Eye (tissue), 1 donor: Measurements from ENCODE around the gene SPACA7.

Experiments
- DNase-seq: peaks from one replicate; pipeline ENCODE4 v3.0.0-alpha.2; 2015

The SPACA7 gene

DNA sequence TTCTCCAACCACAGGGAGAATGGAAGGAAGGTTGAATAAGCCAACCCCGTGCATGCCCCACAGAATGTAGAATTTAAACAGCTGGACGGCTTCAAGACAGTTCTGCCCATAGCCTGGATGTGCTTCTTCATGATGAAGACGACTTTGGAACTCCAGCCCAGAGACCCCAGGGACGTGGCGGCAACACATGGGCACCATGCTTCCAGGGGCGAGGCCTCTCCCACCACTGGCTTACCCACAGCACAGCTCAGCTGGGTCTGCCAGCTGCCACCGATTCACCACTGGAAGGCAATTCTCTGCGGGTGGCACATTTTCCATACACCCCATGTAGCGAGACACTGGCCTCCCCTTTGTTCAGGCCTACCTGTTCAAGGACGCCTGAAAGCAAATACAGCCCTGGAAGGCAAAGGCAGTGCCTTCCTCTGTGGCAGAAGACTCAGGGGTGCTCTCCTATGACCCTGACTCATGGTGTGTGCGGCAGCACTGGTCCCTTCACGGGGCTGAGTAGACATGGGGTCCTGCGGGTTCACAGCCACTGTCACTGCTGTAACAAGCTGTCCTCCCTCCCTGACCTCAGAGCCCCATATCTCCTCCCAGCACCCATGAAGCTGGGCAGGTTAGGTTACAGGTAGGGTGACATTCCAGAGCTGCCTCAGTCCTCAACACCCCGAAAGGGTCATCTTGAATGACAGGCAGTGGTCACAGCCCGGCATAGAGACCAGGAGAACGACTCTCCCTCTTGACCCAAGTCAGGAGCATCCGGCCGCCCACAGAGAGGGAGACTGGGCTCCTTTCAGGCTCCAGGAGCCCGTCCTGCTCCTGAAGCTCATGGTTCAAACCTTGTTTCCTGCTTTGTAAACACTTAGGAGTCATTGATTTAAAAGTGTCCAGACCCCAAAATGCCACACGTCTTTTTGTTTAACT, 72.7 kb downstream of the SPACA7 start:
- no peak for DNase-seq

DNA sequence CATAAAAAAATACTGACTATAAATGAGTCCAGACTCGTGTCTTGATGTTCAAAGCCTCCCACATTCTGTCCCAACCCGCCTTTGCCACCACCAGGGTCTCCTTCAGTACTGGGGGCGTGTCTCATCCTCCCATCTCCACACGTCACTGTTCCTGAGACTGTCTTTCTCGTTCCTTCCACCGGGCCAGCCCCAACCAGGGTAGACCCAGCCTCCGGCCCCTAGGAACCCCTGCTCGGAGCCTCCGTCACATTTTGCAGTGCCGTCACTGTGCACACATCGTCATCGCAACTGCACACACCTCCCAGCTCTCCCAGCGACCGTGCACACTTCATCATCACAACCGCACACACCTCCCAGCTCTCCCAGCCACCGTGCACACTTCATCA, 73.4 kb downstream of the SPACA7 start:
- DNase-seq, result no peak

DNA sequence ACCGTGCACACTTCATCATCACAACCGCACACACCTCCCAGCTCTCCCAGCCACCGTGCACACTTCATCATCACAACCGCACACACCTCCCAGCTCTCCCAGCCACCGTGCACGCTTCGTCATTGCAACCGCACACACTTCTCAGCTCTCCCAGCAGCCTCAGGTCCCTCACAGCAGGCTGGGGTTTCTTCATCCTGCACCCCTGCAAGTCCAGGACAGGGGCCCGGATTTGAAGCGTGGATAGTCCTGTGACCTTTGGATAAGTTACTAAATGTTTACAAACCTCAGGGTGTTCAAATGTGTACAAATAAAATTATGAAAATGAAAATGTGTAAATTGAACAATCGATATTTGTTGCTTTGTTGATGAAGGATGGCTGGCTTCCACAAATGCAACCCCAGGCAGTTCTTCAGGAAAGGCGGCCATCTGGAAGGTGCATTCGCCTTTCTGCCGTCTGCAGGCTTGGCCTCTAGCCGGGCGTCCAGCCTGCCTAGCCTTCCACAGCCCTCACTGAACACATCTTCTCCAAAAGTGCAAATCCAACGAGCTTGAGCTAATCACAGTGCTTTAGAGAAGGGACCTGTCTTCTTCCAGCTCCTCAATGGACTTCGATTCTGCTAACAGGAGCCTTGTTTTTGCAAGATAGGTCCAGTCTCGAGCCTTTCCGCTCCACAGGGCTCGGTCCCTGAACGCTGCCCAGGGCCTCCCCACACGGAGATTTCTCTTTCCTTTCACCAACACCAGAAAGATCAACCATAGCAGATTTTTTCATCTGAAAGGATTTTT, 74.2 kb downstream of the SPACA7 start:
- peak; percentile 12 for DNase-seq

GRCh38 chr13:112450904-112451240, 74.7 kb downstream of the SPACA7 start:
- DNase-seq, result peak; percentile 40

DNA sequence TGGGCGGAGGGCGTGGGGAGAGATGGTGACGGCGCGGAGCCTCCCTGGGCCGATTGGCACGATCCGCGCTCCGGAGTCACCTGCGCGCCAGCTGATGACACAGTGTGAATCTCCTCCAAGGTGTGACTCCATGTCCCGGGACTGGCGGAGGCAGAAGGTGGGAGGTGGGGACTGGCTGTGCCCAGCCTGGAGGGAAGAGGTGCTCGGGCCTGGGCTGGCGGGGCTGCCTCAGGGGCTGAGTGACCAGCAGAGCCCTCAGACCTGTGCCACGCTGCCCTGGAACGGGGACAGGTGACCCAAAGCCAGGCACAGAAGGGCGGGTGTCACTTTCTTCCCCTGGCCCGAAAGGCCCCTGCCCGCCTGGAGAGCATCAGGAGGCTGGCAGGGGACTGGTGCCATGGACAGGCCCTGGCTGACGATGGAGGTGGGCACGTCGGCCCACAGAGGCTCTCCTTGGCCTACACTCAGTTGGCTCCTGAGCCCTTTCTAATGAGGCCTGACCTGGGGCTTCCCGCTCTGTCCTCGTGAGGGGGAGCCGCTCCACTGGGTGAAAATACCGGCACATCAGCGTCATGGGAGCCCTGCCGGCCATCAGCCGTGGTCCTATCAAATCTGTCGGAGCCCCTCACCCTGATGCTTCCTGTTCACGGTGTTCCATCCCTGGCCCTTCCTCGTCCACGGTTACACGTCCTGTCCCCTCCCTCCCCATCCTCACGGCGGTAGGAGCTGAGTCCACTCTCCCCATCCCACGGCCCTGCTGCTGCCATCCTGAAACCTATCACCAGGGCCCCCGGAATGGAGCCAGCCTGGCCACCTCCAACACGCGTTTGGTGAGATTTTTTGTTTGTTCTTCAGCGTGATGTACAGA, 75.6 kb downstream of the SPACA7 start:
- no peak for DNase-seq

DNA sequence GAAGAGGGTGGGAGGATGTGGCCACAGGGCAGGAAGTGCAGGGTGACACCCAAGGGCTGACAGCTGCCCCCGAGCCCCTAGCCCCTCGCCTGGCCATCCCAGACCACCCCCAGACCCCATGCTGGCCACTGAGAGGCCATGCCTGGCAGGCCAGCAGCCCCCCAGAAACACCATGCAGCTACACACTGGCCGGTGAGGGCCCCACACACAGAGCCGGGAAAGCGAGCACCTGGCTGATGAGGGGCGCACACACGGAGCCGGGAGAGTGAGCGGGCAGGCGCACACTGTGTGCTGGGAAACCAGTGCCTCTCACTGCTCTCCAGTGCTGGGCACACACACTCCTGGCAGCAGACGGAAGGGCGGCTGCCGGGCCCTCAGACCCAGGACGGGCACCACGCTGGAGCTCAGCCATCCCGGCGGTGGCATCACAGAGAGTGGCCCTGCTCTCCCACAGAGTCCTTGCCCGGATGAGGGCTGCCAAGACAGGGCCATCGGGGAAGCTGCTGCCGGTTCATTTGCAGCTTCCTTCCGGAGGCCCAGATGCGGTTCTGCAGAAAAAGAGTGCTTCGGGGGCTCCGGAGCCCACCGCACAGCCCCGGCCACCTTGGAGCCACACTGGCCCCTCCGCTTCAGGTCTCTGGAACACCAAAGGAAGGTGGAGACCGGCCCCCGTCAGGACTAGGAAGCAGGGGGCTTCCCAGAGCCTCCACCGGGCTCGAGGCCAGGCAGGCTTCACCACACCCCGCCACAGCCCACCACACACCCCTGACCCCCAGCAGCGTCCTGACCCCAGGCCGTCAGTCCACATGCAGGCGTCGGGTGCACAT, 76.4 kb downstream of the SPACA7 start:
- no peak for DNase-seq

- DNase-seq, result peak; percentile 39
Observed at GRCh38 chr13:112453207-112453829, 77.2 kb downstream of the SPACA7 start.

DNA sequence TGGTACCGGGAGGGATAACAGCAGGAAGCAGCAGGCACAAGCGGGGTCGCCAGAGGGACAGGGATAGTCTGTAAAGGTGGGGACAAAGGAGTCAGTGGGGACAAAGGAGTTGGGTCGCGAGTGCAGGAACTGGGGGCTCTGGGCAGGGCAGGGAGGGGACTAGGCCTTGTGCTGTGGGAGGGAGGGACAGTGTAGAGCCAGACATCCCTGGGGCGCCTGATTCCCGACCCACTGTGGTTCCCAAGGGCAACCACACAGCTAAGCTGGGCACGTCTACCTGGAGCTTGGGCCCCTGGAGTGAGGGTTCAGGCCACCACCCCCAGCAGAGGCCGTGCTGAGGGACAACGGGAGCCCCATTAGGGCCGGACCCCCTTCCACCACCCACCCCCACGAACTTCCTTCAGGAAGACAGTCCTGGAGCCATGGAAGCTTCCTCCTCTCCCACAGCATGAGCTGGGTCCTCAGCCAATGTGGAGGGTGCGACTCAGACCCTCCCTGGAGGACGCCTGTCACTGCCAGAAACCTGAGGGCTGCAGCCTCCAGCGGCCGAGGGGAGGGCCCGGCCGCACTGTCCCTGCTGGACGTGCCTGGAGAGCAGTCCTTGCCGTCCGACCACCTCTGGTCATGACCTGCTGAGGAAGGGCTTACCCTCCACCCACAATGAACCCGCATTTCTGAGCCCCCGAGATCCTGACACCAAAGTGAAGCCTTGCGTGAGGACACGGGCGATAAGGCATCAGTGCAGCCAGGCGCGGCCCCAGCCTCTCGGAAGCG, 77.9 kb downstream of the SPACA7 start:
- peak; percentile 14 for DNase-seq

DNA sequence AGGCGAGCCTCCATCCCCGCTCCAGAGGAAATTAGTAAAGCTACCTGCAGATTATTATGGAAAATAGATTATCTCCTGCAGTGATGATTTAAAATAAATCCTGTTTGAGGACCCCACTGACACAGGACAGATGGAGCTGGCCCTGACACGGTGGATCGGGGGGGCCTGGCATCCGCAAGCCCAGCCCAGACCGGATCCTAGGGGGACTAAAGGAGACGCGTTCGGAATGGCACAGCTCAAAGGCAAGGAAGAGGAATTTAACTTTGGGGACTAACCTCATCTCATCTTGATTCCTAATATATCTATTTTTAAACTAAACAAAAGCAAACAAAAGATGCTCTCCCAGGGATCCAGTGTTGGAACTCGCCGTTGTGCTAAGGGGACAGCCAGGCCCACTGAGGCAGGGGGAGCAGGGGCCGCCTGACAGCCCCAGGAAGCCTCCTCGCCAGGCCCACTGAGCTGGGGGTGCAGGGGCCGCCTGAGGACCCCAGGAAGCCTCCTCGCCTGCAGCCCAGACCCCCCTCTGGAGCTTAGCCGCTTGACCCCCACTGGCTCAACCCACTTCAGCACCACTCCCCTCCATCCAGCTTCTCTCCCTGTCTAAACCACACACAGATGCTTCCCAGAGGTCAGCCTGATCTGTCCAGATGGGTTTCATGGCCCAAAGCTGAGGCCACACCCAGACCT, 78.6 kb downstream of the SPACA7 start:
- DNase-seq, result no peak

DNA sequence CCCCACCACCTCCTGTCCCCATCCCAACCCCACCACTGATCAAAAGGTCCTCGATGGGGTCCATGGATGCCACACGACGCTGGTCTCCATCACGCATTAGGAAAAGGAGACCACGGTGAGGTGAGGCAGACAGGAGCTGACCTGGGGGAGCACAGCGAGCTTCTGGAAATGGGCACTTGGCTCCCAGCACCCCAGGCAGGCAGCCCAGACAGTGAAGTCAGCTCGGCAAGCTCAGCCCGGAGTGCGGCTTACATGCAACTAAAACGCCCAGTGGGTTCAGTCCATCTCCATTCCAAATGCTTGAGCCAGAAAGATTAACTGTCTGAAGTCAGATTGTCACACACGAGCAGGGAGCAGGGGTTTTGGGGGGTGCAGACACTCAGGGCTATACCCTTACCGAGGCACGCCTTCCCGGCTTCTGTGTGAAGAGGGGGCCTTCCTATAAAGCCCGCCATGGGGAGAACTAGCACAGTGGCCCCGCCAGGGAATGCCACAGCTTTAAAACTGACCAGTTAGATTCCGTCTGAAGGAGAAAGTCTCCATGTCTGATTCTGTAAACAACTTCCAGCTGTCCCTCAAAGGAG, 79.4 kb downstream of the SPACA7 start:
- no peak for DNase-seq

- no peak for DNase-seq
Observed at GRCh38 chr13:112456138-112457056, 80.2 kb downstream of the SPACA7 start.

DNA sequence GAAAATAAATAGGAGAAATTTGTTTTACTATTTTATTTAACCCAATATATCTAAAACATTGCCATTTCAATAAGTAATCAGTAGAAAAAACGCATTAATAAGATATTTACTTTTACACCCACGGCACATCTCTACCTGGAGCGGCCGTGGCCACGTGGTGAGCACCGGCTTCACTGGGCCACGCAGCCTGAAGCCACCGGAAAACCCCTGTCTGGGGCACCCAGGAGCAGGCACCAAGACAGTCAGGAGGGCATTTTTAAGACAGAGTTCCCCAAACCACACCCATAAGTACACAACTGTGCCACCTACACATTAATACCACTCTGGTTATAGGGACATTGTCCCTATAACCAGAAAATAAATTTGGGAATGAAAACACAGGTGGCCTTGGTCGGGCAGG, 80.9 kb downstream of the SPACA7 start:
- no peak for DNase-seq

- DNase-seq, result no peak
Observed at GRCh38 chr13:112457485-112457884, 81.3 kb downstream of the SPACA7 start.

GRCh38 chr13:112462408-112462807, 86.3 kb downstream of the SPACA7 start:
- no peak for DNase-seq

- DNase-seq, result no peak
Observed at GRCh38 chr13:112464720-112465119, 88.6 kb downstream of the SPACA7 start.

- no peak for DNase-seq
Observed at GRCh38 chr13:112465251-112466131, 89.3 kb downstream of the SPACA7 start.
